B cell (primary cell): Measurements from ENCODE around the gene DGCR2. TPM values are rescaled to one million over a fixed set of nuclear protein-coding genes. Genes with fewer than 3 reads are reported as not detected.

Experiments
- ATAC-seq: fragments of 200-7000 bp; cut with Tn5 transposase; one replicate; pipeline ENCODE4 v1.10.0; 2021; ENCODE audit warnings: low read depth, mild to moderate bottlenecking, moderate number of reproducible peaks, moderate library complexity
- CTCF ChIA-PET: fragments of 350-600 bp; sonication (Branson Sonifier 250); formaldehyde crosslinking; loops from one replicate; lab custom pipeline; 2021; ENCODE audit warnings: antibody characterized with exemption, inconsistent platforms; lab: Charles Lee
- POLR2A ChIA-PET: fragments of 350-600 bp; sonication (Branson Sonifier 250); formaldehyde crosslinking; loops from one replicate; lab custom pipeline; 2021; ENCODE audit warnings: antibody characterized with exemption; lab: Charles Lee
- DNase-seq: peaks from one replicate; pipeline ENCODE4 v3.0.0; 2013
- H2AFZ ChIP-seq: 2 replicates; pipeline ENCODE4 v1.6.1; 2012; ENCODE audit warnings: mild to moderate bottlenecking, low read depth, low read length; ENCODE audit not compliant: insufficient read depth, poor library complexity, severe bottlenecking
- H3K27ac ChIP-seq, 2 donors: 1 replicate in 1 of 2; 2 replicates in 1 of 2; pipeline ENCODE4 v1.5.1; 2012 to 2013; ENCODE audit warnings: low read length in 2 of 2, mild to moderate bottlenecking in 2 of 2, moderate library complexity in 1 of 2
- H3K27me3 ChIP-seq, 4 experiments: fragments of 200-600 bp in 1 of 4; sonication (generic) in 1 of 4; replicated peaks in 1 of 4; 1 replicate in 2 of 4; 2 replicates in 2 of 4; pipeline versions ENCODE4 v1.6.1 to v1.7.0; 2013 to 2016; ENCODE audit warnings: low read length in 3 of 4, mild to moderate bottlenecking in 2 of 4, mixed read lengths in 1 of 4, moderate library complexity in 1 of 4; ENCODE audit not compliant: insufficient read depth in 4 of 4, control insufficient read depth in 3 of 4; ENCODE audit errors: control extremely low read depth in 1 of 4
- H3K36me3 ChIP-seq, 2 experiments: replicated peaks in 1 of 2; 1 replicate in 1 of 2; 2 replicates in 1 of 2; pipeline versions ENCODE4 v1.6.1 to v1.7.1; 2013; ENCODE audit warnings: low read length in 1 of 2; ENCODE audit not compliant: insufficient read depth in 2 of 2, control insufficient read depth in 1 of 2; ENCODE audit errors: control extremely low read depth in 1 of 2, extremely low read depth in 1 of 2
- H3K4me1 ChIP-seq, 2 donors: fragments of 200-600 bp in 1 of 2; sonication (generic) in 1 of 2; 1 replicate in 1 of 2; 2 replicates in 1 of 2; pipeline versions ENCODE4 v1.5.1 to v1.6.1; 2013 to 2017; ENCODE audit warnings: low read length in 2 of 2; ENCODE audit not compliant: control insufficient read depth in 2 of 2, insufficient read depth in 2 of 2
- H3K4me2 ChIP-seq: replicated peaks from 2 replicates; pipeline ENCODE3; 2012; ENCODE audit warnings: mild to moderate bottlenecking, low read depth, low read length; ENCODE audit not compliant: poor library complexity, severe bottlenecking
- H3K4me3 ChIP-seq, 5 experiments: fragments of 200-600 bp in 1 of 5; sonication (generic) in 1 of 5; 1 replicate in 3 of 5; 2 replicates in 2 of 5; pipeline versions ENCODE4 v1.5.1 to v1.7.0; 2011 to 2016; ENCODE audit warnings: low read length in 4 of 5, mild to moderate bottlenecking in 4 of 5, low read depth in 2 of 5, control low read depth in 1 of 5, moderate library complexity in 1 of 5; ENCODE audit not compliant: insufficient read depth in 1 of 5; ENCODE audit errors: control extremely low read depth in 1 of 5, extremely low read depth in 1 of 5
- H3K79me2 ChIP-seq: fragments of 200-600 bp; sonication (generic); one replicate; pipeline ENCODE4 v1.6.0; 2016; ENCODE audit warnings: low read length; ENCODE audit not compliant: control insufficient read depth, insufficient read depth
- H3K9ac ChIP-seq: fragments of 200-600 bp; sonication (generic); 2 replicates; pipeline ENCODE4 v1.6.1; 2017; ENCODE audit warnings: mild to moderate bottlenecking, low read length, moderate library complexity
- H3K9me3 ChIP-seq, 3 donors: one replicate each; pipeline versions ENCODE4 v1.6.1 to v1.7.1; 2013; ENCODE audit warnings: low read length in 2 of 3; ENCODE audit not compliant: control insufficient read depth in 2 of 3, insufficient read depth in 1 of 3; ENCODE audit errors: control extremely low read depth in 1 of 3
- H4K20me1 ChIP-seq: 2 replicates; pipeline ENCODE4 v1.6.0; 2012; ENCODE audit warnings: mild to moderate bottlenecking, low read length; ENCODE audit not compliant: insufficient read depth, control insufficient read depth, poor library complexity, severe bottlenecking
- H3K27ac Mint-ChIP-seq: one replicate; pipeline ENCODE4 v1.8.0; 2021; ENCODE audit warnings: mixed read lengths
- H3K27me3 Mint-ChIP-seq: one replicate; pipeline ENCODE4 v1.8.0; 2021; ENCODE audit warnings: mixed read lengths
- H3K4me1 Mint-ChIP-seq: one replicate; pipeline ENCODE4 v1.8.0; 2021; ENCODE audit warnings: mixed read lengths
- H3K4me3 Mint-ChIP-seq: one replicate; pipeline ENCODE4 v1.8.0; 2021; ENCODE audit warnings: mixed read lengths
- H3K9me3 Mint-ChIP-seq: one replicate; pipeline ENCODE4 v1.8.0; 2022; ENCODE audit warnings: mixed read lengths; ENCODE audit not compliant: insufficient read depth
- EZH2 ChIP-seq: IDR thresholded peaks from 2 replicates; pipeline ENCODE4 v1.6.1; 2012; ENCODE audit warnings: borderline replicate concordance, low read depth, mild to moderate bottlenecking, moderate library complexity, low read length; ENCODE audit not compliant: insufficient read depth, poor library complexity, severe bottlenecking
- WGBS: methylation state at CpG from one replicate; pipeline ENCODE4 v1.1.5; 2013; ENCODE audit warnings: missing lambda C conversion rate; ENCODE audit not compliant: insufficient coverage; 5-methylcytosine and 5-hydroxymethylcytosine counted together
- intact Hi-C: fragments of 100-400 bp; cut with micrococcal nuclease; formaldehyde crosslinking; loops from one replicate; pipeline ENCODE4 v1.10.0; 2022
- polyA plus RNA-seq: library from polyadenylated mRNA; depleted of rRNA; stranded (reverse); fragments of >200 nt; gene quantifications from 2 replicates; pipeline ENCODE4 v1.2.3, GENCODE V29; 2012
- total RNA-seq, 2 donors: library from RNA; stranded (reverse); fragments of 120-200 nt in 1 of 2; gene quantifications; 1 replicate in 1 of 2; 2 replicates in 1 of 2; pipeline versions ENCODE4 v1.2.3 to v1.2.4, GENCODE V29; 2013 to 2022
- TF ChIP-seq, protein P1 (sequence below): fragments of 200-600 bp; IDR thresholded peaks from one replicate; pipeline ENCODE4 v1.8.0; 2022; ENCODE audit warnings: antibody characterized with exemption, mild to moderate bottlenecking

Gene DGCR2
- total and polyA plus RNA-seq, 2 donors (not counting 1 experiment from before 2014, with no cell fraction given): 28.8 to 49.5 TPM

DNA sequence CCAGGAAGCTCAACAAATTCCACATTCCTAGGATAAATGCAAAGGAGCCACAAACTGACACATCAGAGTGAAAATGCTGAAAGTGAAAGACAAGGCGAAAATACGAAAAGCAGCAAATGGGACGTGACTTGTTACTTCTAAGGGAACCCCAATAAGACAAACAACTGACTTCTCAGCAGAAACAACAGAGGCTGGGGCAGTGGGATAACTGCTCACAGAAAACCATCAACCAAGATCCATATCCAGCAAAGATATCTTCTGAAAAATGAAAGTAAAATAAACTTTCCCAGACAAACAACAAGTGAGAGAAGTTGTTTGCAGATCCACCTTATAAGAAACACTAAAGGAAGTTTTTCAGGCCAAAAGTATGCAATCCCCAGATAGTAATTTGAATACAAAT lies 72.1 kb downstream of the DGCR2 start:
- H4K20me1 ChIP-seq: peaks cover 16% of the 10 kb centered on the region
- H3K27me3 Mint-ChIP-seq: no peaks in the 10 kb centered on the region
- no peak overlapping the region for H3K27ac Mint-ChIP-seq
- H3K9me3 ChIP-seq: no peaks in the 10 kb centered on the region
- H3K4me1 Mint-ChIP-seq: no peaks in the 10 kb centered on the region
- H2AFZ ChIP-seq: no peak overlapping the region
- no peaks in the 10 kb centered on the region for H3K9me3 Mint-ChIP-seq
- no peak overlapping the region for H3K4me3 ChIP-seq
- intact Hi-C loops: no loop called here
- no peak for TF ChIP-seq EZH2
- TF ChIP-seq, protein P1, sequence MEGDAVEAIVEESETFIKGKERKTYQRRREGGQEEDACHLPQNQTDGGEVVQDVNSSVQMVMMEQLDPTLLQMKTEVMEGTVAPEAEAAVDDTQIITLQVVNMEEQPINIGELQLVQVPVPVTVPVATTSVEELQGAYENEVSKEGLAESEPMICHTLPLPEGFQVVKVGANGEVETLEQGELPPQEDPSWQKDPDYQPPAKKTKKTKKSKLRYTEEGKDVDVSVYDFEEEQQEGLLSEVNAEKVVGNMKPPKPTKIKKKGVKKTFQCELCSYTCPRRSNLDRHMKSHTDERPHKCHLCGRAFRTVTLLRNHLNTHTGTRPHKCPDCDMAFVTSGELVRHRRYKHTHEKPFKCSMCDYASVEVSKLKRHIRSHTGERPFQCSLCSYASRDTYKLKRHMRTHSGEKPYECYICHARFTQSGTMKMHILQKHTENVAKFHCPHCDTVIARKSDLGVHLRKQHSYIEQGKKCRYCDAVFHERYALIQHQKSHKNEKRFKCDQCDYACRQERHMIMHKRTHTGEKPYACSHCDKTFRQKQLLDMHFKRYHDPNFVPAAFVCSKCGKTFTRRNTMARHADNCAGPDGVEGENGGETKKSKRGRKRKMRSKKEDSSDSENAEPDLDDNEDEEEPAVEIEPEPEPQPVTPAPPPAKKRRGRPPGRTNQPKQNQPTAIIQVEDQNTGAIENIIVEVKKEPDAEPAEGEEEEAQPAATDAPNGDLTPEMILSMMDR: no peak
- no peak overlapping the region for H3K27ac ChIP-seq
- H3K4me3 Mint-ChIP-seq: no peak overlapping the region
- peaks cover 18 to 73% of the 10 kb centered on the region in 2 experiments for H3K36me3 ChIP-seq
- no peak overlapping the region for H3K9ac ChIP-seq
- H3K79me2 ChIP-seq: no peaks in the 10 kb centered on the region
- no peak overlapping the region for H3K4me2 ChIP-seq
- ATAC-seq (no peak), DNase-seq (no peak)
- no peaks in the 10 kb centered on the region for H3K4me1 ChIP-seq
- ChIA-PET POLR2A (no interaction called here), CTCF (interaction anchor here (0.9 kb wide), 1 partner anchor 580 kb away, joined by 4 read pairs; no protein-coding TSS in a partner anchor)
- WGBS: no CpG with 5 or more reads among the region's 3 CpGs
- no peaks in the 10 kb centered on the region for H3K27me3 ChIP-seq

DNA sequence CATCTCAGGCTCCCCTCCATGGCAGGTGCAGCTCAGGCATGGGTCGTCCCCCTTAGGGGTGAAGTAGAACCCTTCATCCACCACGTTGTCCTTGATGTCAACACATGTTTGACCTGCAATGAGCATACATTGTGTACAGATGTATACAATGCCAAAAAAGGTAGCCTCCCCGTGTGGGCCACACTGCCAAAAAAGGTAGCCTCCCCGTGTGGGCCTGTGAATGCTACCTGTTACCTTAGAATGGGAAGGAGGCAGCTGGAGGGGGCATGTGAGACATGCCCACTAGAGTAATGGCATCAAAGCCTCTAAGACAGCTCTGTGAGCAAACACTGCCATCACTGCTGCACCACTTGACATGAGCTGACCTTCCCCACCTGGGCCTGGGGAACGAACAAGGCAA lies 73.7 kb downstream of the DGCR2 start:
- H3K36me3 ChIP-seq: peaks cover 18 to 75% of the 10 kb centered on the region in 2 experiments
- WGBS: 100% methylated on average over 1 of the region's 5 CpGs
- no peak overlapping the region for H2AFZ ChIP-seq
- H3K4me3 ChIP-seq: no peak overlapping the region
- no peaks in the 10 kb centered on the region for H3K27me3 ChIP-seq
- ChIA-PET CTCF (no interaction called here), POLR2A (no interaction called here)
- DNase-seq: no peak
- H3K79me2 ChIP-seq: no peaks in the 10 kb centered on the region
- no peak overlapping the region for H3K4me2 ChIP-seq
- no peak for ATAC-seq
- no peak for TF ChIP-seq EZH2
- TF ChIP-seq, protein P1: no peak
- peaks cover 16% of the 10 kb centered on the region for H4K20me1 ChIP-seq
- no peak overlapping the region for H3K4me3 Mint-ChIP-seq
- no peaks in the 10 kb centered on the region for H3K9me3 Mint-ChIP-seq
- H3K4me1 ChIP-seq: no peaks in the 10 kb centered on the region
- intact Hi-C loops: no loop called here
- no peak overlapping the region for H3K27ac Mint-ChIP-seq
- no peaks in the 10 kb centered on the region for H3K9me3 ChIP-seq
- no peak overlapping the region for H3K9ac ChIP-seq
- no peaks in the 10 kb centered on the region for H3K27me3 Mint-ChIP-seq
- H3K4me1 Mint-ChIP-seq: no peaks in the 10 kb centered on the region
- no peak overlapping the region for H3K27ac ChIP-seq
